HG03521 (cell line): ENCODE results near the gene C20orf173.

Experiments
- ATAC-seq: cut with Tn5 transposase; IDR thresholded peaks from one replicate; pipeline ENCODE4 v1.9.1; 2021; ENCODE audit warnings: mild to moderate bottlenecking, moderate library complexity; ENCODE audit not compliant: unreplicated experiment

Gene C20orf173

GRCh38 chr20:35508493-35509218 lies 20.8 kb downstream of the C20orf173 start:
- ATAC-seq: no peak

DNA sequence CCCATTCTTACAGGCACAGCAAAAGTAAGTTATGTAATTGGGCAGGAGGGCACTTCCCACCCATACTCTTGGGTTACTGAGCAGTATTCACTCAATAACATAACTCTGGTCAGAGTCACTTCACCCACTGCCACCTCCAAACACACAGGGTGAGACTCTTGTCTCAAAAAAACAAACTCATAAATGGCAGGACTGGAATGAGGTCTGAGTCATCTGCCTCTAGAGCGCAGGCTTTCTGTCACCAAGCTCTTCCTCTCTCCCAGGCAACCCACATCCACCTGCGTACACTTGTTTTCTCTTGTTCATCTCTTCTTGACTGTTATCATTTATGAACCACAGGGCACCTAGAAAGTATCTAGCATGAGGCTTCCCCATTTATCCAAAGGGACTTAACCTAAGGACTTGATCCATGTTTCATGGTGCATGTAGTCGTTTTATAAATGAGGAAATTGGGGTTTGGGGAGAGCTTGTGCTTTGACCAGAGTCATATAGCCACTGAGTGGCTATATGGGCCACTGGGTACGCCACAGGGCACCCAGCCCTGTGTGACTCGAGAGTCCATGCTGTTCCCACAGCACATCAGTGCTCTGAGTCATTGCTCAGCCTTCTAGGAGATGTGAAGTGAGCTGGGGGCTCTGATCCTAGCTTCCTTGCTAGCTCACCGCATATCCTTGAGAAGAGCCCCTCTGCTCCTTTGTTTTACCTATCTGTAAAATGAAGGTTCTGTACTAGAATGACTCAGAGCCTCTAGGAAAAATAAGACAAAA lies 22.4 kb downstream of the C20orf173 start:
- ATAC-seq: no peak

GRCh38 chr20:35506179-35506578 lies 23.3 kb downstream of the C20orf173 start:
- no peak for ATAC-seq

- ATAC-seq: no peak
These were observed 24.7 kb downstream of the C20orf173 start for GRCh38 chr20:35504751-35505150.

DNA sequence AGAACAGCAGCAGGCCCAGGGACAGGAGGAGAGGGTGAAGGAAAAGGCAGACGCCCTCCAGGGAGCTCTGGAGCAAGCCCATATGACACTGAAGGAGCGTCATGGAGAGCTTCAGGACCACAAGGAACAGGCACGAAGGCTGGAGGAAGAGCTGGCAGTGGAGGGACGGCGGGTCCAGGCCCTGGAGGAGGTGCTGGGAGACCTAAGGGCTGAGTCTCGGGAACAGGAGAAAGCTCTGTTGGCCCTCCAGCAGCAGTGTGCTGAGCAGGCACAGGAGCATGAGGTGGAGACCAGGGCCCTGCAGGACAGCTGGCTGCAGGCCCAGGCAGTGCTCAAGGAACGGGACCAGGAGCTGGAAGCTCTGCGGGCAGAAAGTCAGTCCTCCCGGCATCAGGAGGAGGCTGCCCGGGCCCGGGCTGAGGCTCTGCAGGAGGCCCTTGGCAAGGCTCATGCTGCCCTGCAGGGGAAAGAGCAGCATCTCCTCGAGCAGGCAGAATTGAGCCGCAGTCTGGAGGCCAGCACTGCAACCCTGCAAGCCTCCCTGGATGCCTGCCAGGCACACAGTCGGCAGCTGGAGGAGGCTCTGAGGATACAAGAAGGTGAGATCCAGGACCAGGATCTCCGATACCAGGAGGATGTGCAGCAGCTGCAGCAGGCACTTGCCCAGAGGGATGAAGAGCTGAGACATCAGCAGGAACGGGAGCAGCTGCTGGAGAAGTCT lies 25.5 kb downstream of the C20orf173 start:
- ATAC-seq: no peak

DNA sequence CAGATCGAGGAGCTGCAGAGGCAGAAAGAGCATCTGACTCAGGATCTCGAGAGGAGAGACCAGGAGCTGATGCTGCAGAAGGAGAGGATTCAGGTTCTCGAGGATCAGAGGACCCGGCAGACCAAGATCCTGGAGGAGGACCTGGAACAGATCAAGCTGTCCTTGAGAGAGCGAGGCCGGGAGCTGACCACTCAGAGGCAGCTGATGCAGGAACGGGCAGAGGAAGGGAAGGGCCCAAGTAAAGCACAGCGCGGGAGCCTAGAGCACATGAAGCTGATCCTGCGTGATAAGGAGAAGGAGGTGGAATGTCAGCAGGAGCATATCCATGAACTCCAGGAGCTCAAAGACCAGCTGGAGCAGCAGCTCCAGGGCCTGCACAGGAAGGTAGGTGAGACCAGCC lies 26.2 kb downstream of the C20orf173 start:
- ATAC-seq: no peak

DNA sequence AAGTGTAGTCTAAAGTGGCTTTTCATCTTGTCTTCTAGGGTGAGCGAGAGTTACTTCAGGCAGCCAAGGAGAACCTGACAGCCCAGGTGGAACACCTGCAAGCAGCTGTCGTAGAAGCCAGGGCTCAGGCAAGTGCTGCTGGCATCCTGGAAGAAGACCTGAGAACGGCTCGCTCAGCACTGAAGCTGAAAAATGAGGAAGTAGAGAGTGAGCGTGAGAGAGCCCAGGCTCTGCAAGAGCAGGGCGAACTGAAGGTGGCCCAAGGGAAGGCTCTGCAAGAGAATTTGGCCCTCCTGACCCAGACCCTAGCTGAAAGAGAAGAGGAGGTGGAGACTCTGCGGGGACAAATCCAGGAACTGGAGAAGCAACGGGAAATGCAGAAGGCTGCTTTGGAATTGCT lies 27.1 kb downstream of the C20orf173 start:
- ATAC-seq: no peak

DNA sequence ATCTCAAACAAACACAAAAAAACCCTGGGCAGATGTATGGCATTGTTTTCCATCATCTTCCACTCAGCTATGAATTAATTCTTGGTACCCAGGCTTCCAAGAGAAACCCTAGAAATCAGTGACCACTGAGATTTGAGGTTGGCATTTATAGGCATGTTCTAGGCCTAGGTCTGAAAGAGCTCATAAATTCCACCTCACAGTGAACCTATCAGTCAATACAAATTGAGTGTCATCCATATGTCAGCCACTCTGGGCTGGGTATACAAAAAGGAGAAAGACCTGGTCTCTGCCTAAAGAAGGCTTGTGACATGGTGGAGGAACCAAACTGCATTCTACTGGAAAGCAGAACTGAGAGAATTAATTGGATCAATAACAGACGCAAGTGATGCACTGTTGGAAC lies 30.2 kb downstream of the C20orf173 start:
- ATAC-seq: no peak

DNA sequence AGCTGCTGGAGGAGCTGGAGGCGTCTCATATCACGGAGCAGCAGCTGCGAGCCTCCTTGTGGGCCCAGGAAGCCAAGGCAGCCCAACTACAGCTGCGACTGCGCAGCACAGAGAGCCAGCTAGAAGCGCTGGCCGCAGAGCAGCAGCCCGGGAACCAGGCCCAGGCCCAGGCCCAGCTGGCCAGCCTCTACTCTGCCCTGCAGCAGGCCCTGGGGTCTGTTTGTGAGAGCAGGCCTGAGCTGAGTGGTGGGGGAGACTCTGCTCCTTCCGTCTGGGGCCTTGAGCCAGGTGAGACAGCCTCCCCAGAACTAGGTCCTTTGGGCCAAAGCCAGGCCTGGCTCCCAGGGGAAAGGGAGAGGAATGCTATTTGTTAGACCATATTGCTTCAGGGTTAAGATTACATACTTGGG lies 31.7 kb downstream of the C20orf173 start:
- ATAC-seq: no peak

GRCh38 chr20:35497320-35497719 lies 32.1 kb downstream of the C20orf173 start:
- no peak for ATAC-seq

- ATAC-seq: no peak
These were observed 33.0 kb downstream of the C20orf173 start for GRCh38 chr20:35496481-35496880.

- no peak for ATAC-seq
These were observed 37.1 kb downstream of the C20orf173 start for GRCh38 chr20:35492352-35492751.

DNA sequence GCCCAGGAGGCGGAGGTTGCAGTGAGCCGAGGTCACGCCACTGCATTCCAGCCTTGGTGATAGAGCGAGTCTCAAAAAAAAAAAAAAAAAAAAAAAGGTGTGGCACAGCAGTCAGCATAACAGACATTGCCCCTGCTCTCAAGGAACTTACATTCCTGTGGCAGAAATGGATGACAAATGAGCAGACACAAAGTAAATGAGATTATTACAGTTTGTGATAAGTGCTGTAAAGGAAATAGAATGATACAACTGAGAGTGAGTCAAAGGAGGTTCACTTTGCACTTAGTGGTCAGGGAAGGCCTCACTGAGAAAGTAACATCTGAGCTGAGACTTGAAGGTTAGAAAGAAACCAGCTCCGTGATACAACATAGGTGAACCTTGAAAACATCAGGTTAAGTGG lies 37.6 kb downstream of the C20orf173 start:
- no peak for ATAC-seq

- peak; percentile 88 for ATAC-seq
These were observed 38.7 kb downstream of the C20orf173 start for GRCh38 chr20:35490736-35491181.

GRCh38 chr20:35489717-35490116 lies 39.7 kb downstream of the C20orf173 start:
- no peak for ATAC-seq

DNA sequence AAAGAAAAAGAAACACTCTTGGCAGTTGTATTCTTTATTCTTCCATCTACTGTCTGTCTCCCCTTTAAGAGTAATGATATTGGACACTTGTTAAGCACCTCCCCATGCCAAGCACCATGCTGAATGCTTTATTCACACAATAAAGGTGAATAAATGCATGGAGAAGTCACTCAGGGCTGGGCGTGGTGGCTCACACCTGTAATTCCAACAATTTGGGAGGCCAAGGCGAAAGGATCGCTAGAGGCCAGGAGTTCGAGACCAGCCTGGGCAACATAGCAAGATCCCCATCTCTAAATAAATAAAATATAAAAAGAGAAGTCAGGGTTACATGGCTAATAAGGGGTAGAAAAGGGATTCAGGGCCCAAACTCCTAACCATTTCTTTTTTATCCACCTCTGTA lies 42.0 kb downstream of the C20orf173 start:
- ATAC-seq: no peak

- no peak for ATAC-seq
These were observed 49.7 kb downstream of the C20orf173 start for GRCh38 chr20:35479798-35480197.

DNA sequence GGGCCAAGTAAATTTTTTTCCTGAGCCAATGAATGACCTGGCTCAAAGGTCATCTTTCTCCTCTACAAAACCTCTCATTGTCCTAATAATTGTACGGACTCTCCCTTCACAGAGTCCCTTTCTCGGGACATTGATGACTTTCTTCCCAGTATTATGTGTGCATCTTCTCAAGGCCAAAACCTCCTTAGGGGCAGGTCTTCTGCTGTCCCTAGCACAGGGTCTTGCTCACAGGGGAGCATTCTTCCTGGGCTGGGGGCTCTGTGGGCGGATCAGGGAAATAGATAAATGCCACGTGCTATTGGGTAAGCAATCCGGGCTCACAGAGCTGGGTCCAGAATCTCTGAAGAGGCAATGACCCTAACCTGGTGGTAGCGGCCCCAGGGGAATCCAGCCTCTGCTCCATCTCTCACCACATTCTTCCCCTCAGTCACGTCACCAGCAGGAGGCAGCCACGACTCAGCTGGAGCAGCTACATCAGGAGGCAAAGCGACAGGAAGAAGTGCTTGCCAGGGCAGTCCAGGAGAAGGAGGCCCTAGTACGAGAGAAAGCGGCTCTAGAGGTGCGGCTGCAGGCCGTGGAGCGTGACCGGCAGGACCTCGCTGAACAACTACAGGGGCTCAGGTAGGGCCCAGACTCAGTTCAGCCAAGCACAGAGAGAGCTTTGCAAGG lies 50.5 kb downstream of the C20orf173 start:
- no peak for ATAC-seq
